ENCODE measurements around the gene MTOR. TPM values are rescaled to one million over a fixed set of nuclear protein-coding genes. Genes with fewer than 3 reads are reported as not detected.

MTOR gene
- total RNA-seq, 1 experiment from 2014 or later, result 48.0 TPM

- Histone ChIP-seq H3K27ac (ENCODE audit: low read length) (no peak overlapping the region), H3F3A (ENCODE audit: low read length, unreplicated experiment) (no peaks in the 10 kb centered on the region), H3K27me3 (ENCODE audit: low read length) (no peaks in the 10 kb centered on the region), H3K79me2 (ENCODE audit: low read length) (no peaks in the 10 kb centered on the region), H3K4me1 (ENCODE audit: insufficient read depth, low read length) (no peaks in the 10 kb centered on the region), H3K9ac (ENCODE audit: low read length) (no peak overlapping the region), H3K4me3 (ENCODE audit: low read length) (no peak overlapping the region), H2AFZ (ENCODE audit: low read length) (no peak overlapping the region), H3K9me3 (ENCODE audit: low read length) (no peaks in the 10 kb centered on the region), H3K36me3 (ENCODE audit: low read depth, low read length) (peaks cover 49% of the 10 kb centered on the region), H3K4me2 (ENCODE audit: low read length) (no peak overlapping the region), H4K20me1 (ENCODE audit: low read length) (no peaks in the 10 kb centered on the region), H3K9me2 (replicated peaks; ENCODE audit: low read length) (no peaks in the 10 kb centered on the region)
- TF ChIP-seq EZH2phosphoT487 (IDR thresholded peaks at IDR 0.05; ENCODE audit: borderline replicate concordance, low read length), result no peak
- TF ChIP-seq, protein P1, sequence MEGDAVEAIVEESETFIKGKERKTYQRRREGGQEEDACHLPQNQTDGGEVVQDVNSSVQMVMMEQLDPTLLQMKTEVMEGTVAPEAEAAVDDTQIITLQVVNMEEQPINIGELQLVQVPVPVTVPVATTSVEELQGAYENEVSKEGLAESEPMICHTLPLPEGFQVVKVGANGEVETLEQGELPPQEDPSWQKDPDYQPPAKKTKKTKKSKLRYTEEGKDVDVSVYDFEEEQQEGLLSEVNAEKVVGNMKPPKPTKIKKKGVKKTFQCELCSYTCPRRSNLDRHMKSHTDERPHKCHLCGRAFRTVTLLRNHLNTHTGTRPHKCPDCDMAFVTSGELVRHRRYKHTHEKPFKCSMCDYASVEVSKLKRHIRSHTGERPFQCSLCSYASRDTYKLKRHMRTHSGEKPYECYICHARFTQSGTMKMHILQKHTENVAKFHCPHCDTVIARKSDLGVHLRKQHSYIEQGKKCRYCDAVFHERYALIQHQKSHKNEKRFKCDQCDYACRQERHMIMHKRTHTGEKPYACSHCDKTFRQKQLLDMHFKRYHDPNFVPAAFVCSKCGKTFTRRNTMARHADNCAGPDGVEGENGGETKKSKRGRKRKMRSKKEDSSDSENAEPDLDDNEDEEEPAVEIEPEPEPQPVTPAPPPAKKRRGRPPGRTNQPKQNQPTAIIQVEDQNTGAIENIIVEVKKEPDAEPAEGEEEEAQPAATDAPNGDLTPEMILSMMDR (conservative IDR thresholded peaks at IDR 0.05; ENCODE audit: low read depth, low read length), result no peak
- POLR2A ChIA-PET (ENCODE audit: unreplicated experiment), result interaction anchor here (0.6 kb wide), 1 partner anchor 36 kb away, joined by 3 read pairs; no protein-coding TSS in a partner anchor
- no TSS peak for BruUV-seq (replicated peaks)
- CTCF ChIA-PET, result no interaction called here
- DNase-seq (no peak), ATAC-seq (no peak)
- intact Hi-C loops (cut with micrococcal nuclease), result no loop called here
Measured at GRCh38 chr1:11215381-11216005, 46.9 kb downstream of the MTOR start.

GRCh38 chr1:11214698-11215380, 47.5 kb downstream of the MTOR start:
- BruUV-seq (replicated peaks), result no TSS peak
- no peak overlapping the region for H3K4me3 ChIP-seq (ENCODE audit: low read length)
- H3K4me1 ChIP-seq (ENCODE audit: insufficient read depth, low read length), result no peaks in the 10 kb centered on the region
- H3F3A ChIP-seq (ENCODE audit: low read length, unreplicated experiment), result no peaks in the 10 kb centered on the region
- no peaks in the 10 kb centered on the region for H3K9me2 ChIP-seq (replicated peaks; ENCODE audit: low read length)
- no peak overlapping the region for H3K27ac ChIP-seq (ENCODE audit: low read length)
- CTCF ChIA-PET, result no interaction called here
- POLR2A ChIA-PET (ENCODE audit: unreplicated experiment), result no interaction called here
- H3K9ac ChIP-seq (ENCODE audit: low read length), result no peak overlapping the region
- ATAC-seq (no peak), DNase-seq (no peak)
- TF ChIP-seq EZH2phosphoT487 (IDR thresholded peaks at IDR 0.05; ENCODE audit: borderline replicate concordance, low read length) (no peak), EZH2 (IDR thresholded peaks at IDR 0.05; ENCODE audit: low read length, unreplicated experiment) (no peak)
- TF ChIP-seq, protein P1 (conservative IDR thresholded peaks at IDR 0.05; ENCODE audit: low read depth, low read length), result no peak
- H3K9me3 ChIP-seq (ENCODE audit: low read length), result no peaks in the 10 kb centered on the region
- intact Hi-C loops (cut with micrococcal nuclease), result no loop called here
- H4K20me1 ChIP-seq (ENCODE audit: low read length), result no peaks in the 10 kb centered on the region
- H3K4me2 ChIP-seq (ENCODE audit: low read length), result no peak overlapping the region
- peaks cover 49% of the 10 kb centered on the region for H3K36me3 ChIP-seq (ENCODE audit: low read depth, low read length)
- no peak overlapping the region for H2AFZ ChIP-seq (ENCODE audit: low read length)
- H3K79me2 ChIP-seq (ENCODE audit: low read length), result no peaks in the 10 kb centered on the region
- no peaks in the 10 kb centered on the region for H3K27me3 ChIP-seq (ENCODE audit: low read length)
